ENCODE results near the gene ABTB2.

- no peak for TF ChIP-seq CTCF (conservative IDR thresholded peaks at IDR 0.05; ENCODE audit: low read depth in 2 of 2)
- no peak for TF ChIP-seq POLR2AphosphoS5 (IDR thresholded peaks at IDR 0.05; ENCODE audit: low read depth)
Observed at GRCh38 chr11:34226210-34226609, 131.6 kb downstream of the ABTB2 start.

All from GM23338 (cell line).